Smooth muscle cell of the coronary artery (primary cell): Measurements from ENCODE around the gene NMT1. TPM values are rescaled to one million over a fixed set of nuclear protein-coding genes. Genes with fewer than 3 reads are reported as not detected.

ENCODE experiments used
- total RNA-seq: library from RNA; depleted of rRNA; stranded (reverse); fragments of >200 nt; gene quantifications from 2 replicates; pipeline ENCODE4 v1.2.3, GENCODE V29; 2014; ENCODE audit warnings: low replicate concordance

NMT1 gene
- total RNA-seq, result 70.2 and 119 TPM in 2 replicates

GRCh38 chr17:45060797-45061605 lies at the start of gene NMT1:
Gene NMT1, plus strand, starts transcription at chr17:45061317. Its CDS starts 13 bp downstream, at chr17:45061330.

GRCh38 chr17:45051060-45051719 lies 9.9 kb upstream of the NMT1 start, which contains the start of gene DCAKD:
Gene DCAKD, minus strand, starts transcription at chr17:45051632. Its CDS starts 16,747 bp downstream, at chr17:45034885.

GRCh38 chr17:45132320-45132571 lies 71.1 kb downstream of the NMT1 start, which contains the start of gene PLCD3:
Gene PLCD3, minus strand, starts transcription at chr17:45132515. Its CDS starts 105 bp downstream, at chr17:45132410.

GRCh38 chr17:45135192-45135977 lies 74.3 kb downstream of the NMT1 start, which contains the start of gene ACBD4:
Gene ACBD4, plus strand, starts transcription at chr17:45135687. Its CDS starts 458 bp downstream, at chr17:45136145.

GRCh38 chr17:45148183-45149036 lies 87.3 kb downstream of the NMT1 start, which contains the start of gene HEXIM1:
Gene HEXIM1, plus strand, starts transcription at chr17:45148475. Its CDS starts 716 bp downstream, at chr17:45149191.

Other genes with a start within 250 kb of the NMT1 start
- 9.5 and 11.6 TPM in 2 replicates for gene GJC1, start 231.0 kb upstream of the NMT1 start, total RNA-seq
- not detected in 2 replicates for gene HIGD1B, start 213.4 kb upstream of the NMT1 start, total RNA-seq
- 113 and 140 TPM in 2 replicates for gene EFTUD2, start 161.9 kb upstream of the NMT1 start, total RNA-seq
- 1.1 TPM in 1 of 2 replicates, not detected in the other for gene GFAP, start 145.8 kb upstream of the NMT1 start, total RNA-seq
- 0.68 TPM in 1 of 2 replicates, not detected in the other for gene KIF18B, start 113.5 kb upstream of the NMT1 start, total RNA-seq
- 0.08 and 0.23 TPM in 2 replicates for gene C1QL1, start 93.0 kb upstream of the NMT1 start, total RNA-seq
- 35.9 and 37.1 TPM in 2 replicates for gene DCAKD, start 9.7 kb upstream of the NMT1 start, total RNA-seq
- 20.0 and 37.3 TPM in 2 replicates for gene PLCD3, start 71.2 kb downstream of the NMT1 start, total RNA-seq
- gene ACBD4, start 74.4 kb downstream of the NMT1 start, total RNA-seq, result 4.3 and 4.8 TPM in 2 replicates
- 5.9 and 8.6 TPM in 2 replicates for gene HEXIM1, start 87.2 kb downstream of the NMT1 start, total RNA-seq
- gene HEXIM2, start 100.6 kb downstream of the NMT1 start, total RNA-seq, result 5.3 and 11.7 TPM in 2 replicates
- gene FMNL1, start 160.6 kb downstream of the NMT1 start, total RNA-seq, result 2.9 TPM in 1 of 2 replicates, not detected in the other
- gene SPATA32, start 200.8 kb downstream of the NMT1 start, total RNA-seq, result not detected in 2 replicates